Measurements from ENCODE around the gene ST3GAL2.

- no peak for TF ChIP-seq ZNF274 (IDR thresholded peaks at IDR 0.05; ENCODE audit: low read depth, low read length)
- TF ChIP-seq YY1 (IDR thresholded peaks at IDR 0.05; ENCODE audit: insufficient read depth, insufficient read length) = no peak
- TF ChIP-seq SUZ12 (IDR thresholded peaks at IDR 0.05; ENCODE audit: extremely low read depth, insufficient read depth, insufficient read length) = no peak
Observed at GRCh38 chr16:70482624-70483023, 43.7 kb upstream of the ST3GAL2 start.
